ENCODE data around the gene KDELR1. TPM values are rescaled to one million over a fixed set of nuclear protein-coding genes. Genes with fewer than 3 reads are reported as not detected.

KDELR1 gene
- total RNA-seq, 2 donors from 2014 or later: 233 to 249 TPM

Other genes with a start within 250 kb of the KDELR1 start
- 10 to 100 TPM; 26.4 to 75.6 TPM for gene LIG1, start 221.2 kb downstream of the KDELR1 start, total RNA-seq
- gene ZSWIM9, start 220.9 kb downstream of the KDELR1 start, total RNA-seq: 1 to 10 TPM; 6.2 to 9.7 TPM
- 10 to 100 TPM; 17.9 to 20.3 TPM for gene CARD8, start 135.6 kb downstream of the KDELR1 start, total RNA-seq
- under 1 TPM in 1 of 2 donors, not detected in 1; 0.21 TPM for gene ZNF114, start 121.5 kb downstream of the KDELR1 start, total RNA-seq
- gene EMP3, start 66.0 kb downstream of the KDELR1 start, total RNA-seq: 10 to 100 TPM; 11.6 to 29.4 TPM
- 10 to 100 TPM in 1 of 2 donors, 1 to 10 TPM in 1; 8.9 to 18.2 TPM for gene TMEM143, start 27.6 kb downstream of the KDELR1 start, total RNA-seq
- gene SYNGR4, start 27.2 kb downstream of the KDELR1 start, total RNA-seq: not detected
- gene GRIN2D, start 2.1 kb upstream of the KDELR1 start, total RNA-seq: under 1 TPM; 0.35 to 0.49 TPM
- gene GRWD1, start 54.4 kb upstream of the KDELR1 start, total RNA-seq: 10 to 100 TPM; 17.0 to 45.8 TPM
- gene KCNJ14, start 64.0 kb upstream of the KDELR1 start, total RNA-seq: under 1 TPM; 0.35 to 0.99 TPM
- 10 to 100 TPM; 55.4 to 70.2 TPM for gene CYTH2, start 77.8 kb upstream of the KDELR1 start, total RNA-seq
- 1 to 10 TPM; 1.7 to 3.1 TPM for gene LMTK3, start 120.3 kb upstream of the KDELR1 start, total RNA-seq
- gene SULT2B1, start 160.6 kb upstream of the KDELR1 start, total RNA-seq: 1 to 10 TPM; 1.4 to 7.7 TPM
- under 1 TPM in 1 of 2 donors, not detected in 1; 0.27 TPM for gene SPACA4, start 215.2 kb upstream of the KDELR1 start, total RNA-seq
- 100 to 1,000 TPM; 150 to 198 TPM for gene FAM83E, start 223.5 kb upstream of the KDELR1 start, total RNA-seq
- 1,000 to 10,000 TPM; 1,499 to 1,736 TPM for gene RPL18, start 227.6 kb upstream of the KDELR1 start, total RNA-seq
- gene SPHK2, start 228.0 kb upstream of the KDELR1 start, total RNA-seq: 10 to 100 TPM; 36.2 to 48.4 TPM
- 1 to 10 TPM; 4.7 to 8.9 TPM for gene DBP, start 245.8 kb upstream of the KDELR1 start, total RNA-seq

Data from colonic mucosa (tissue), 2 donors.